SK-N-SH treated with all-trans-retinoic acid at 6 μM for 48 hours (cell line): Measurements from ENCODE around the gene ASCL5.

ENCODE experiments used
- ATAC-seq: fragments of 200-7000 bp; cut with Tn5 transposase; 3 replicates; pipeline ENCODE4 v1.9.1; 2020; ENCODE audit warnings: mild to moderate bottlenecking, moderate library complexity
- ARNTL ChIP-seq: fragments of 450-650 bp; formaldehyde crosslinking; IDR thresholded peaks from 2 replicates; pipeline ENCODE4 v1.5.0; 2020; ENCODE audit warnings: low read depth, mild to moderate bottlenecking, moderate library complexity, borderline replicate concordance
- BACH2 ChIP-seq: fragments of 250-450 bp; sonication (Bioruptor Pico); IDR thresholded peaks from 2 replicates; pipeline ENCODE4 v1.9.0; 2021; ENCODE audit warnings: mild to moderate bottlenecking, borderline replicate concordance
- CSDC2 ChIP-seq: fragments of 250-450 bp; sonication (Bioruptor Pico); IDR thresholded peaks from 2 replicates; pipeline ENCODE4 v1.5.0; 2020; ENCODE audit warnings: mild to moderate bottlenecking, moderate library complexity
- CSRNP3 ChIP-seq: fragments of 250-450 bp; sonication (Bioruptor Pico); IDR thresholded peaks from 2 replicates; pipeline ENCODE4 v1.5.1; 2021; ENCODE audit warnings: mild to moderate bottlenecking, moderate library complexity
- ESRRG ChIP-seq: fragments of 250-450 bp; sonication (Bioruptor Pico); IDR thresholded peaks from 2 replicates; pipeline ENCODE4 v1.6.1; 2021; ENCODE audit warnings: mild to moderate bottlenecking
- GLIS3 ChIP-seq: fragments of 250-450 bp; sonication (Bioruptor Pico); IDR thresholded peaks from 2 replicates; pipeline ENCODE4 v1.5.0; 2020; ENCODE audit warnings: mild to moderate bottlenecking, moderate library complexity
- ISL1 ChIP-seq: fragments of 250-450 bp; sonication (Bioruptor Pico); IDR thresholded peaks from 2 replicates; pipeline ENCODE4 v2.1.2; 2022; ENCODE audit warnings: mild to moderate bottlenecking, moderate library complexity
- OSR1 ChIP-seq: fragments of 250-450 bp; sonication (Bioruptor Pico); IDR thresholded peaks from 2 replicates; pipeline ENCODE4 v1.8.0; 2022; ENCODE audit warnings: moderate library complexity, mild to moderate bottlenecking, inconsistent platforms
- PPARA ChIP-seq: fragments of 250-450 bp; sonication (Bioruptor Pico); IDR thresholded peaks from 2 replicates; pipeline ENCODE4 v1.5.0; 2020; ENCODE audit warnings: mild to moderate bottlenecking, borderline replicate concordance
- RARB ChIP-seq: fragments of 250-450 bp; sonication (Bioruptor Pico); IDR thresholded peaks from 2 replicates; pipeline ENCODE4 v1.8.0; 2021; ENCODE audit warnings: mild to moderate bottlenecking, moderate library complexity
- SNAI2 ChIP-seq: fragments of 250-450 bp; sonication (Bioruptor Pico); IDR thresholded peaks from 2 replicates; pipeline ENCODE4 v1.5.0; 2020; ENCODE audit warnings: mild to moderate bottlenecking, moderate library complexity
- TCF4 ChIP-seq: fragments of 250-450 bp; sonication (Bioruptor Pico); IDR thresholded peaks from 2 replicates; pipeline ENCODE4 v1.8.0; 2021; ENCODE audit warnings: mild to moderate bottlenecking, moderate library complexity, borderline replicate concordance
- TOX ChIP-seq: fragments of 250-450 bp; sonication (Bioruptor Pico); IDR thresholded peaks from 2 replicates; pipeline ENCODE4 v1.8.0; 2021; ENCODE audit warnings: mild to moderate bottlenecking, moderate library complexity, borderline replicate concordance
- ZC3H10 ChIP-seq: fragments of 250-450 bp; sonication (Bioruptor Pico); IDR thresholded peaks from 2 replicates; pipeline ENCODE4 v1.5.1; 2021; ENCODE audit warnings: mild to moderate bottlenecking, moderate library complexity
- ZFP3 ChIP-seq: fragments of 250-450 bp; sonication (Bioruptor Pico); IDR thresholded peaks from 2 replicates; pipeline ENCODE4 v1.5.0; 2020; ENCODE audit warnings: mild to moderate bottlenecking, moderate library complexity
- ZFP30 ChIP-seq: fragments of 450-650 bp; formaldehyde crosslinking; IDR thresholded peaks from 2 replicates; pipeline ENCODE4 v1.5.0; 2022; ENCODE audit warnings: mild to moderate bottlenecking, moderate library complexity
- ZNF565 ChIP-seq: fragments of 450-650 bp; formaldehyde crosslinking; conservative IDR thresholded peaks from 2 replicates; pipeline ENCODE4 v1.5.0; 2020; ENCODE audit warnings: low read depth, mild to moderate bottlenecking, moderate library complexity
- ZNF8 ChIP-seq: fragments of 450-650 bp; formaldehyde crosslinking; IDR thresholded peaks from 2 replicates; pipeline ENCODE4 v1.5.0; 2020; ENCODE audit warnings: mild to moderate bottlenecking, moderate library complexity
- TF ChIP-seq, protein P1 (sequence below): fragments of 250-450 bp; sonication (Bioruptor Pico); IDR thresholded peaks from 2 replicates; pipeline ENCODE4 v1.8.0; 2020; ENCODE audit warnings: mild to moderate bottlenecking, moderate library complexity, borderline replicate concordance
- TF ChIP-seq, protein P2 (sequence below): fragments of 250-450 bp; sonication (Bioruptor Pico); IDR thresholded peaks from 2 replicates; pipeline ENCODE4 v1.5.0; 2020; ENCODE audit warnings: mild to moderate bottlenecking, moderate library complexity

ASCL5 gene

DNA sequence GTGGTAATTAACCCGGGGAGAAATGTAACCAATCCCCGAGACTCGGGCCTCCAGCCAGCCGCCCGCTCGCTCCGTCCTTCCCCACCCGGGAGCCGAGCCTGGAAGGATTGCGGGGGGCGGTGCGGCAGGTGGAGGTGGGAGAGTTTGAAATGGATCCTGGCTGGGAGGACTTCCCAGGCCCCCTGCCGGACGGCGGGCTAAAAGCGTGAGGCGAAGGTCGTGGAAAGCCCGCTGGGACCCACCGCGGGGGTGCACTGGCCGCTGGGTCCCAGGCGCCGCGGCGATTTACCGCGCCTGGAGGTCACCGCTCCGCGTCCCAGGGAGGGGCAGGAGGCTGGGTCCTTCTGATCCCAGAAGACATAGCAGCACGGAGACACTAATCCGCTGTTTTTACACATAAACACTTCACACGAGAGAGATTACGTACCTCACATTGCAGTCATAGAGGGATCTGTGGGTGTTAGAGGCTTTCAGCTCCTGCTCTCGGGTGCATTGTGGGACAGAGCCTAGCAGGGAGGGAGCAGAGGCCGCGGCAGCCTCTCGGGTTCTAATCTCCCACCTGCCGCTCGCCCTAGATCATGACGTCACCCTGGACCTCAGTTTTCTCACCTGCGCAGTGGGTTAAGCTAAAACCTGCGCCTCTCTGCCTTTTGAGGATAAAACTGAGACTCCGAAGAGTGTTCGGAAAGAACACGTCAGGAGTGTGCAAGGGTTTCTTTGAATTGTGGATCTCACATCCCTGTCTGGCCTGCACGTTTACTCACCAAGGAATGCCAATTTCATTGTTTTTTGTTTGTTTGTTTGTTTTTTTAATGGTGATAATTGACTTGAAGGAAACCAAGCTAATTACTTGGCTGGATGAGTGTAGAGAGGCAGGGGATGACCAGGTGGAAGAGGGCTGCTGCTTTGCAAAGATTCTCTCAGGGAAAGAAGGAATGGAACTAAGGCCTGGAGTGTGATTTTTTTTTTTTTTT is 44.4 kb upstream of the ASCL5 start (continued):
- TF ChIP-seq, protein P1, sequence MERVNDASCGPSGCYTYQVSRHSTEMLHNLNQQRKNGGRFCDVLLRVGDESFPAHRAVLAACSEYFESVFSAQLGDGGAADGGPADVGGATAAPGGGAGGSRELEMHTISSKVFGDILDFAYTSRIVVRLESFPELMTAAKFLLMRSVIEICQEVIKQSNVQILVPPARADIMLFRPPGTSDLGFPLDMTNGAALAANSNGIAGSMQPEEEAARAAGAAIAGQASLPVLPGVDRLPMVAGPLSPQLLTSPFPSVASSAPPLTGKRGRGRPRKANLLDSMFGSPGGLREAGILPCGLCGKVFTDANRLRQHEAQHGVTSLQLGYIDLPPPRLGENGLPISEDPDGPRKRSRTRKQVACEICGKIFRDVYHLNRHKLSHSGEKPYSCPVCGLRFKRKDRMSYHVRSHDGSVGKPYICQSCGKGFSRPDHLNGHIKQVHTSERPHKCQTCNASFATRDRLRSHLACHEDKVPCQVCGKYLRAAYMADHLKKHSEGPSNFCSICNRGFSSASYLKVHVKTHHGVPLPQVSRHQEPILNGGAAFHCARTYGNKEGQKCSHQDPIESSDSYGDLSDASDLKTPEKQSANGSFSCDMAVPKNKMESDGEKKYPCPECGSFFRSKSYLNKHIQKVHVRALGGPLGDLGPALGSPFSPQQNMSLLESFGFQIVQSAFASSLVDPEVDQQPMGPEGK (CRISPR knock-in tag), result no peak
- TF ChIP-seq ZFP3 (CRISPR knock-in tag) (no peak), ZFP30 (CRISPR knock-in tag) (no peak), CSDC2 (CRISPR knock-in tag) (no peak), ISL1 (CRISPR knock-in tag) (no peak), RARB (no peak), GLIS3 (CRISPR knock-in tag) (no peak)

- peak; percentile 100 for ATAC-seq
Measured at GRCh38 chr1:201170533-201171062, 43.6 kb upstream of the ASCL5 start.

GRCh38 chr1:201169971-201170532 is 43.1 kb upstream of the ASCL5 start:
- ATAC-seq, result no peak
- TF ChIP-seq CSDC2 (CRISPR knock-in tag), result no peak
- no peak for TF ChIP-seq OSR1 (CRISPR knock-in tag)
- TF ChIP-seq BACH2 (CRISPR knock-in tag), result no peak
- TF ChIP-seq RARB, result no peak
- no peak for TF ChIP-seq ZNF565
- TF ChIP-seq ZFP30 (CRISPR knock-in tag), result no peak
- TF ChIP-seq ESRRG (CRISPR knock-in tag), result no peak
- TF ChIP-seq CSRNP3 (CRISPR knock-in tag), result no peak
- no peak for TF ChIP-seq TOX (CRISPR knock-in tag)
- TF ChIP-seq, protein P1 (CRISPR knock-in tag), result no peak
- no peak for TF ChIP-seq ZFP3 (CRISPR knock-in tag)
- TF ChIP-seq TCF4 (CRISPR knock-in tag), result no peak
- no peak for TF ChIP-seq SNAI2 (CRISPR knock-in tag)
- no peak for TF ChIP-seq ISL1 (CRISPR knock-in tag)
- no peak for TF ChIP-seq ARNTL (CRISPR knock-in tag)
- no peak for TF ChIP-seq GLIS3 (CRISPR knock-in tag)
- TF ChIP-seq PPARA (CRISPR knock-in tag), result no peak
- TF ChIP-seq, protein P2, sequence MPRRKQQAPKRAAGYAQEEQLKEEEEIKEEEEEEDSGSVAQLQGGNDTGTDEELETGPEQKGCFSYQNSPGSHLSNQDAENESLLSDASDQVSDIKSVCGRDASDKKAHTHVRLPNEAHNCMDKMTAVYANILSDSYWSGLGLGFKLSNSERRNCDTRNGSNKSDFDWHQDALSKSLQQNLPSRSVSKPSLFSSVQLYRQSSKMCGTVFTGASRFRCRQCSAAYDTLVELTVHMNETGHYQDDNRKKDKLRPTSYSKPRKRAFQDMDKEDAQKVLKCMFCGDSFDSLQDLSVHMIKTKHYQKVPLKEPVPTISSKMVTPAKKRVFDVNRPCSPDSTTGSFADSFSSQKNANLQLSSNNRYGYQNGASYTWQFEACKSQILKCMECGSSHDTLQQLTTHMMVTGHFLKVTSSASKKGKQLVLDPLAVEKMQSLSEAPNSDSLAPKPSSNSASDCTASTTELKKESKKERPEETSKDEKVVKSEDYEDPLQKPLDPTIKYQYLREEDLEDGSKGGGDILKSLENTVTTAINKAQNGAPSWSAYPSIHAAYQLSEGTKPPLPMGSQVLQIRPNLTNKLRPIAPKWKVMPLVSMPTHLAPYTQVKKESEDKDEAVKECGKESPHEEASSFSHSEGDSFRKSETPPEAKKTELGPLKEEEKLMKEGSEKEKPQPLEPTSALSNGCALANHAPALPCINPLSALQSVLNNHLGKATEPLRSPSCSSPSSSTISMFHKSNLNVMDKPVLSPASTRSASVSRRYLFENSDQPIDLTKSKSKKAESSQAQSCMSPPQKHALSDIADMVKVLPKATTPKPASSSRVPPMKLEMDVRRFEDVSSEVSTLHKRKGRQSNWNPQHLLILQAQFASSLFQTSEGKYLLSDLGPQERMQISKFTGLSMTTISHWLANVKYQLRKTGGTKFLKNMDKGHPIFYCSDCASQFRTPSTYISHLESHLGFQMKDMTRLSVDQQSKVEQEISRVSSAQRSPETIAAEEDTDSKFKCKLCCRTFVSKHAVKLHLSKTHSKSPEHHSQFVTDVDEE (CRISPR knock-in tag), result no peak
- no peak for TF ChIP-seq ZC3H10
- no peak for TF ChIP-seq ZNF8 (CRISPR knock-in tag)

More at GRCh38 chr1:201170533-201171062, 43.6 kb upstream of the ASCL5 start:
- TF ChIP-seq GLIS3 (CRISPR knock-in tag) (no peak), BACH2 (CRISPR knock-in tag) (no peak), PPARA (CRISPR knock-in tag) (no peak), ARNTL (CRISPR knock-in tag) (no peak), ZC3H10 (no peak), ZFP3 (CRISPR knock-in tag) (no peak), ISL1 (CRISPR knock-in tag) (no peak), ZNF565 (no peak)
